Breast epithelium (tissue), 3 donors: Measurements from ENCODE around the gene RAB5IF.

Source experiments
- CTCF ChIP-seq, 3 donors: fragments of 450-650 bp; IDR thresholded peaks; one replicate each; pipeline ENCODE4 v1.5.1; 2016 to 2017; ENCODE audit warnings: antibody characterized with exemption in 3 of 3, mild to moderate bottlenecking in 3 of 3, moderate library complexity in 3 of 3
- POLR2A ChIP-seq: fragments of 450-650 bp; IDR thresholded peaks from one replicate; pipeline ENCODE4 v1.6.1; 2016; ENCODE audit warnings: antibody characterized with exemption, mild to moderate bottlenecking, moderate library complexity
- POLR2AphosphoS5 ChIP-seq, 3 donors: sonication (generic); formaldehyde crosslinking; IDR thresholded peaks; one replicate each; pipeline ENCODE4 v1.6.1; 2017; ENCODE audit warnings: antibody characterized with exemption in 3 of 3

GRCh38 chr20:36632147-36632486 lies 26.5 kb downstream of the RAB5IF start:
- TF ChIP-seq CTCF (IDR thresholded peaks at IDR 0.05) (no peak), POLR2AphosphoS5 (IDR thresholded peaks at IDR 0.05) (no peak), POLR2A (no peak)
